Astrocyte (in vitro differentiated cells and primary cell): ENCODE data around the gene RAD51AP2. TPM values are rescaled to one million over a fixed set of nuclear protein-coding genes. Genes with fewer than 3 reads are reported as not detected.
A peak's percentile ranks its signal among the peaks of the same experiment; 100 is the strongest.

Experiments
- DNase-seq: peaks from one replicate; pipeline ENCODE4 v3.0.0-alpha.2; 2010; ENCODE audit warnings: low read depth
- FAIRE-seq: peaks from 2 replicates; lab custom pipeline; 2011; peaks lifted over from hg19 to GRCh38; lab: Jason Lieb, UNC
- H2AFZ ChIP-seq: 2 replicates; pipeline ENCODE4 v1.6.0; 2012; ENCODE audit warnings: low read depth, low read length, inconsistent platforms
- H3K27ac ChIP-seq: 2 replicates; pipeline ENCODE4 v1.5.1; 2011; ENCODE audit warnings: low read depth, low read length, inconsistent platforms
- H3K27me3 ChIP-seq: 2 replicates; pipeline ENCODE4 v1.6.0; 2011; ENCODE audit warnings: low read length, inconsistent platforms; ENCODE audit not compliant: insufficient read depth
- H3K36me3 ChIP-seq: 2 replicates; pipeline ENCODE4 v1.5.1; 2011; ENCODE audit warnings: low read length, inconsistent platforms; ENCODE audit not compliant: insufficient read depth
- H3K4me1 ChIP-seq: 2 replicates; pipeline ENCODE4 v1.5.1; 2011; ENCODE audit warnings: low read length, inconsistent platforms; ENCODE audit not compliant: insufficient read depth
- H3K4me2 ChIP-seq: 2 replicates; pipeline ENCODE4 v1.6.0; 2012; ENCODE audit warnings: low read length, inconsistent platforms
- H3K4me3 ChIP-seq: 2 replicates; pipeline ENCODE4 v1.5.1; 2011; ENCODE audit warnings: low read depth, mild to moderate bottlenecking, low read length, inconsistent platforms; ENCODE audit not compliant: insufficient read depth
- H3K79me2 ChIP-seq: 2 replicates; pipeline ENCODE4 v1.6.0; 2012; ENCODE audit warnings: mild to moderate bottlenecking, low read length, inconsistent platforms; ENCODE audit not compliant: insufficient read depth
- H3K9ac ChIP-seq: 2 replicates; pipeline ENCODE4 v1.6.0; 2012; ENCODE audit warnings: mild to moderate bottlenecking, low read length, inconsistent platforms
- H3K9me3 ChIP-seq: 2 replicates; pipeline ENCODE4 v1.5.1; 2012; ENCODE audit warnings: low read depth, mild to moderate bottlenecking, low read length, inconsistent platforms; ENCODE audit not compliant: insufficient read depth
- H4K20me1 ChIP-seq: 2 replicates; pipeline ENCODE4 v1.6.0; 2012; ENCODE audit warnings: low read length, inconsistent platforms; ENCODE audit not compliant: insufficient read depth
- H3K27ac Mint-ChIP-seq: one replicate; pipeline ENCODE4 v1.8.0; 2021; ENCODE audit warnings: mild to moderate bottlenecking, mixed read lengths; ENCODE audit not compliant: unreplicated experiment
- H3K27me3 Mint-ChIP-seq: one replicate; pipeline ENCODE4 v1.8.0; 2021; ENCODE audit warnings: low read depth, mixed read lengths; ENCODE audit not compliant: unreplicated experiment
- H3K36me3 Mint-ChIP-seq: one replicate; pipeline ENCODE4 v1.8.0; 2021; ENCODE audit warnings: low read depth, mixed read lengths; ENCODE audit not compliant: unreplicated experiment
- H3K4me1 Mint-ChIP-seq: one replicate; pipeline ENCODE4 v1.8.0; 2021; ENCODE audit warnings: low read depth, mixed read lengths; ENCODE audit not compliant: unreplicated experiment
- H3K4me3 Mint-ChIP-seq: one replicate; pipeline ENCODE4 v1.8.0; 2021; ENCODE audit warnings: mild to moderate bottlenecking, moderate library complexity, mixed read lengths; ENCODE audit not compliant: unreplicated experiment
- H3K9me3 Mint-ChIP-seq: one replicate; pipeline ENCODE4 v1.8.0; 2021; ENCODE audit warnings: mild to moderate bottlenecking, mixed read lengths; ENCODE audit not compliant: unreplicated experiment
- EZH2 ChIP-seq: IDR thresholded peaks from 2 replicates; pipeline ENCODE4 v1.6.1; 2012; ENCODE audit warnings: mild to moderate bottlenecking, low read length, inconsistent platforms; ENCODE audit not compliant: insufficient read depth
- total RNA-seq: library from RNA; stranded (reverse); gene quantifications from 2 replicates; pipeline ENCODE4 v1.2.1, GENCODE V29; 2021
- TF ChIP-seq, protein P1 (sequence below): IDR thresholded peaks from 2 replicates; pipeline ENCODE4 v1.5.1; 2011; ENCODE audit warnings: low read depth, mild to moderate bottlenecking, inconsistent platforms, low read length, moderate library complexity; ENCODE audit not compliant: insufficient read depth

The RAD51AP2 gene
- total RNA-seq, 1 donor from 2014 or later: not detected

DNA sequence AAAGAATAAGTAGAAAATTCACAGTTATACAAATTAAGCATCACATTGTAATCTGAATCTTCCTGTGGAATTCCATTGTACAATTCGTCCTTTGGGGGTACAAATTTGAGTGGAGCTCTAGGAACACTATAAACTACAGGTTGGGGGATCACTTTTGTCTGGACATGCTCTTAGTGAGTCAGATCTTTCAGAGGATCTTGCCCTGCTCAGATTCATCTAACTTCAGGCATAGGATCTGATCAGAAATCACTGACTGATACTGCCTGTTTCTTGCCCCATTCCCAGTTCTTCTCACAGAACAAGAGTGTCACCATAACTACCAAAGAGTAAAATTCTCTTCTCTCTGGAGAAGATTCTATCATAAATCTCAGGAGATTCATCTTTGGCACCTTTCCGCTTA, 11.5 kb upstream of the RAD51AP2 start:
- FAIRE-seq (peak; percentile 34), DNase-seq (no peak)
- no peaks in the 10 kb centered on the region for H3K4me1 Mint-ChIP-seq
- H3K4me1 ChIP-seq: no peaks in the 10 kb centered on the region
- no peak overlapping the region for H3K4me3 ChIP-seq
- no peaks in the 10 kb centered on the region for H3K9me3 Mint-ChIP-seq
- H3K27ac Mint-ChIP-seq: no peak overlapping the region
- no peak overlapping the region for H2AFZ ChIP-seq
- H3K9ac ChIP-seq: no peak overlapping the region
- no peaks in the 10 kb centered on the region for H3K36me3 Mint-ChIP-seq
- no peak overlapping the region for H3K27ac ChIP-seq
- H4K20me1 ChIP-seq: no peaks in the 10 kb centered on the region
- TF ChIP-seq, protein P1, sequence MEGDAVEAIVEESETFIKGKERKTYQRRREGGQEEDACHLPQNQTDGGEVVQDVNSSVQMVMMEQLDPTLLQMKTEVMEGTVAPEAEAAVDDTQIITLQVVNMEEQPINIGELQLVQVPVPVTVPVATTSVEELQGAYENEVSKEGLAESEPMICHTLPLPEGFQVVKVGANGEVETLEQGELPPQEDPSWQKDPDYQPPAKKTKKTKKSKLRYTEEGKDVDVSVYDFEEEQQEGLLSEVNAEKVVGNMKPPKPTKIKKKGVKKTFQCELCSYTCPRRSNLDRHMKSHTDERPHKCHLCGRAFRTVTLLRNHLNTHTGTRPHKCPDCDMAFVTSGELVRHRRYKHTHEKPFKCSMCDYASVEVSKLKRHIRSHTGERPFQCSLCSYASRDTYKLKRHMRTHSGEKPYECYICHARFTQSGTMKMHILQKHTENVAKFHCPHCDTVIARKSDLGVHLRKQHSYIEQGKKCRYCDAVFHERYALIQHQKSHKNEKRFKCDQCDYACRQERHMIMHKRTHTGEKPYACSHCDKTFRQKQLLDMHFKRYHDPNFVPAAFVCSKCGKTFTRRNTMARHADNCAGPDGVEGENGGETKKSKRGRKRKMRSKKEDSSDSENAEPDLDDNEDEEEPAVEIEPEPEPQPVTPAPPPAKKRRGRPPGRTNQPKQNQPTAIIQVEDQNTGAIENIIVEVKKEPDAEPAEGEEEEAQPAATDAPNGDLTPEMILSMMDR: no peak
- TF ChIP-seq EZH2: no peak
- no peaks in the 10 kb centered on the region for H3K36me3 ChIP-seq
- peaks cover 6% of the 10 kb centered on the region for H3K27me3 Mint-ChIP-seq
- no peaks in the 10 kb centered on the region for H3K79me2 ChIP-seq
- no peak overlapping the region for H3K4me3 Mint-ChIP-seq
- H3K27me3 ChIP-seq: no peaks in the 10 kb centered on the region
- H3K9me3 ChIP-seq: no peaks in the 10 kb centered on the region
- H3K4me2 ChIP-seq: no peak overlapping the region

GRCh38 chr2:17522303-17522702, 4.1 kb upstream of the RAD51AP2 start:
- Histone ChIP-seq H3K79me2 (no peaks in the 10 kb centered on the region), H3K4me1 (peaks cover 4% of the 10 kb centered on the region), H3K4me3 (no peak overlapping the region), H3K4me2 (no peak overlapping the region), H3K9ac (no peak overlapping the region), H3K9me3 (no peaks in the 10 kb centered on the region), H2AFZ (no peak overlapping the region), H3K27me3 (no peaks in the 10 kb centered on the region), H4K20me1 (no peaks in the 10 kb centered on the region), H3K36me3 (no peaks in the 10 kb centered on the region), H3K27ac (no peak overlapping the region)
- no peak for DNase-seq
- Mint-ChIP-seq H3K9me3 (no peaks in the 10 kb centered on the region), H3K36me3 (no peaks in the 10 kb centered on the region), H3K4me3 (no peak overlapping the region), H3K27ac (no peak overlapping the region), H3K4me1 (peaks cover 2% of the 10 kb centered on the region), H3K27me3 (no peaks in the 10 kb centered on the region)
- TF ChIP-seq EZH2: no peak
- TF ChIP-seq, protein P1: no peak
- FAIRE-seq: no peak

GRCh38 chr2:17521621-17522020, 3.4 kb upstream of the RAD51AP2 start:
- Histone ChIP-seq H4K20me1 (no peaks in the 10 kb centered on the region), H3K27me3 (no peaks in the 10 kb centered on the region), H3K4me2 (no peak overlapping the region), H3K36me3 (no peaks in the 10 kb centered on the region), H3K9me3 (no peaks in the 10 kb centered on the region), H3K79me2 (no peaks in the 10 kb centered on the region), H3K4me1 (peaks cover 4% of the 10 kb centered on the region), H3K4me3 (no peak overlapping the region), H2AFZ (no peak overlapping the region), H3K27ac (no peak overlapping the region), H3K9ac (no peak overlapping the region)
- Mint-ChIP-seq H3K4me3 (no peak overlapping the region), H3K36me3 (no peaks in the 10 kb centered on the region), H3K9me3 (no peaks in the 10 kb centered on the region), H3K27me3 (no peaks in the 10 kb centered on the region), H3K4me1 (peaks cover 2% of the 10 kb centered on the region), H3K27ac (no peak overlapping the region)
- DNase-seq: no peak
- TF ChIP-seq, protein P1: no peak
- TF ChIP-seq EZH2: no peak
- no peak for FAIRE-seq
